HepG2 (cell line): Measurements from ENCODE around the gene NME2.

Experiments
- BCL3 ChIP-seq: sonication (generic); formaldehyde crosslinking; IDR thresholded peaks from 2 replicates; pipeline ENCODE4 v1.5.1; 2020; ENCODE audit warnings: mild to moderate bottlenecking, missing genetic modification reagents, moderate library complexity
- BHLHE40 ChIP-seq: IDR thresholded peaks from 2 replicates; pipeline ENCODE4 v1.6.1; 2011; ENCODE audit warnings: low read length, improper control_type of control experiment
- CBX2 ChIP-seq, 2 experiments: fragments of 200-600 bp in 1 of 2; sonication (generic); formaldehyde crosslinking in 1 of 2; IDR thresholded peaks; 2 replicates each; pipeline versions ENCODE4 v1.7.0 to v1.8.1; 2018 to 2022; ENCODE audit warnings: low read depth in 2 of 2, low read length in 1 of 2, mild to moderate bottlenecking in 1 of 2, missing genetic modification reagents in 1 of 2
- CTCF ChIP-seq: sonication (generic); formaldehyde crosslinking; IDR thresholded peaks from 2 replicates; pipeline ENCODE4 v1.5.0; 2020; ENCODE audit warnings: mild to moderate bottlenecking, missing genetic modification reagents, moderate library complexity
- E2F1 ChIP-seq: sonication (generic); formaldehyde crosslinking; IDR thresholded peaks from 2 replicates; pipeline ENCODE4 v1.5.0; 2020; ENCODE audit warnings: missing genetic modification reagents
- JUNB ChIP-seq: sonication (generic); formaldehyde crosslinking; IDR thresholded peaks from 2 replicates; pipeline ENCODE4 v1.8.0; 2022; ENCODE audit warnings: missing genetic modification reagents, mild to moderate bottlenecking, borderline replicate concordance
- KDM5B ChIP-seq: sonication (generic); formaldehyde crosslinking; IDR thresholded peaks from 2 replicates; pipeline ENCODE4 v1.4.0; 2020; ENCODE audit warnings: missing genetic modification reagents, mild to moderate bottlenecking, borderline replicate concordance
- NCOA2 ChIP-seq: sonication (generic); formaldehyde crosslinking; IDR thresholded peaks from 2 replicates; pipeline ENCODE4 v1.8.0; 2022; ENCODE audit warnings: inconsistent platforms
- POLR2A ChIP-seq, 2 experiments: IDR thresholded peaks; 2 replicates each; pipeline ENCODE4 v1.6.1; 2011; ENCODE audit warnings: low read depth in 2 of 2, low read length in 2 of 2, mild to moderate bottlenecking in 1 of 2, moderate library complexity in 1 of 2; ENCODE audit not compliant: insufficient read depth in 1 of 2
- RNF2 ChIP-seq: fragments of 450-650 bp; conservative IDR thresholded peaks from 2 replicates; pipeline ENCODE4 v1.6.1; 2016; ENCODE audit warnings: low read depth
- SOX13 ChIP-seq, 3 experiments: fragments of 450-650 bp in 1 of 3; sonication (generic) in 1 of 3; formaldehyde crosslinking in 1 of 3; IDR thresholded peaks in 2 of 3; conservative IDR thresholded peaks in 1 of 3; 2 replicates each; pipeline versions ENCODE4 v1.5.0 to v1.6.1; 2016 to 2020; ENCODE audit warnings: antibody characterized with exemption in 1 of 3, mild to moderate bottlenecking in 1 of 3, missing compliant biosample characterization in 1 of 3, missing genetic modification reagents in 1 of 3, moderate library complexity in 1 of 3
- TBL1XR1 ChIP-seq: fragments of 150-350 bp; IDR thresholded peaks from 2 replicates; pipeline ENCODE4 v1.6.1; 2014; ENCODE audit warnings: borderline replicate concordance, low read length; ENCODE audit not compliant: partially characterized antibody
- XRCC5 ChIP-seq: fragments of 200-400 bp; formaldehyde crosslinking; optimal IDR thresholded peaks from 2 replicates; pipeline ENCODE3; 2017; ENCODE audit warnings: mild to moderate bottlenecking, low read length
- YY1 ChIP-seq: IDR thresholded peaks from 2 replicates; pipeline ENCODE4 v1.6.1; 2011; ENCODE audit warnings: low read length, low read depth, moderate library complexity, mild to moderate bottlenecking; ENCODE audit not compliant: insufficient read depth, insufficient replicate concordance

- no peak for TF ChIP-seq YY1
- no peak for TF ChIP-seq NCOA2 (CRISPR knock-in tag)
- TF ChIP-seq BHLHE40 = no peak
- TF ChIP-seq RNF2 = no peak
- no peak for TF ChIP-seq XRCC5
- TF ChIP-seq CTCF (CRISPR knock-in tag) = no peak
- no peak for TF ChIP-seq KDM5B (CRISPR knock-in tag)
- no peak for TF ChIP-seq CBX2 (IDR thresholded peaks at IDR 0.05; ENCODE audit: low read depth, low read length)
- TF ChIP-seq CBX2 (CRISPR knock-in tag; IDR thresholded peaks at IDR 0.05; ENCODE audit: low read depth) = no peak
- no peak for TF ChIP-seq POLR2A (IDR thresholded peaks at IDR 0.05; ENCODE audit: insufficient read depth in 1 of 2, low read depth in 2 of 2, low read length in 2 of 2)
- no peak for TF ChIP-seq TBL1XR1
- TF ChIP-seq JUNB = no peak
- TF ChIP-seq BCL3 = no peak
- no peak for TF ChIP-seq SOX13 (IDR thresholded peaks at IDR 0.05)
- TF ChIP-seq SOX13 (CRISPR knock-in tag; conservative IDR thresholded peaks at IDR 0.05 in 1 of 2, IDR thresholded peaks at IDR 0.05 in 1 of 2) = no peak
- no peak for TF ChIP-seq E2F1 (CRISPR knock-in tag)
Measured at GRCh38 chr17:51184124-51184523, 17.9 kb downstream of the NME2 start.
